GM19025 (cell line): ENCODE results near the gene RNF223.
"Not testable (repeated sequence)": the region's sequence is repeated elsewhere in the genome, so short reads cannot be mapped to it uniquely, and the experiment has no call there.

Experiments used
- ATAC-seq: cut with Tn5 transposase; IDR thresholded peaks from one replicate; pipeline ENCODE4 v1.9.1; 2021; ENCODE audit warnings: mild to moderate bottlenecking, low read depth, moderate library complexity; ENCODE audit not compliant: unreplicated experiment

Gene RNF223

DNA sequence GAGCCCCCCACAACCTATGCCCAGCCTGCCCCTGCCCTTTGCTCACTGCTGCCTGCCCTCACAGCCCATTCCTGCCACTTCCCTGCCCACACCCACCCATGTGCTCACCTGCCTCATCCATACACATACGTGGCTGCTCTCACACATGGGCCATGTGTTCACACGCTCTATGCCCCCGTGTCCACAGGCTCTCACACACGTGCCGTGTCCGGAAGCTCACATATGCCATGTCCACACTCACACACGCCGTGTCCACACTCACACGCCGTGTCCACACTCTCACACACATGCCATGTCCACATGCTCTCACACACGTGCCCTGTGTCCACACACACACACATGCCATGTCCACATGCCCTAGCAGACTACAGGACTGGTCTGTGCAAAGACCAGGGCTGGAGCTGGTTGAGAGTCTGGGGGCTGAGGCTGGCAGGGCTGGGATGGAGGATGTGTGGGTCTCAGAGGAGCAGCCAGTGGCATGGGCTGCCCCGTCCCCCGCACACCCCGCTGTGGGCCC, 583 bp upstream of the RNF223 start:
- ATAC-seq: no peak

DNA sequence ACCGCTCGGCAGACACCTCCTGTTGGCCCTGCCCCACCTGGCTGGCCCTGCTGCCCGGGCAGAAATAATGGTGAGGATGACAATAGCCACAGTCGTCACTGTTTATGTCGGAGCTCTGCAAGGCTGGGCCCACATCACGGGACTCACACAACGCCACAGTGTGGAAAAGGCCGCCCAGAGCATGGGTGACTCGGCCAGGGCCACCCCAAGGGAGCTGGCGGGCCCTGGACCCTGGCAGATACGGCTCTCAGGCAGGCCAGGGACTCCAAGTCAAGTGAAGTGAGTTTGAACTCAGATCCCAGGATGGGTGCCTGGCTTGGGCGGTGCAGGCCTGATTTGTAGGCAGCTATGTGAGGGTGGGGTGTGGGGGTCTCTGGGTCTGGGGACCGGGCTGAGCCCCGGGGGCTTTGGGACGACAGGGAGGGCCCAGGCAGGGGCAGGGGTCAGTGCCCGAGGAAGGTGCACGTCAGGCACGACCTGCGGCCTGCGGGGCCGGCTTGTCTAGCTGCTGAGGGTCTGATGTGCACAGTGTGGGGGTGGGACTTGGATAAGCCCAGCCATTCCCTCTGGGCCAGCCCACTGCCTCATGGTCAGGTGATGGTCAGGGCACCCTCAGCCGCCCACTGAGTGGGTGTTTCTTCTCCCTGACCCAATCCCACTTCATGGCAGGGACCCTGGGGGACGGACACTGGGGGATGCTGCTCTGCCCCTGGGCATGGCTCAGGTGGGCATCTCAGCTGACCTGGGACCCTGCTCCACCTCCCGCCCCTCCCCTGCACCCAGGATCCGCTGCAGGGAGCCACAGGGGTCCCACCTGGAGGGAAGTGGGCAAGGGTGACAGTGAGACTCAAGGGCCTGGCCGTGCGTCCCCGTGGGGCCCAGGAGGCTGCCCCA, 1.0 kb downstream of the RNF223 start:
- ATAC-seq: no peak

DNA sequence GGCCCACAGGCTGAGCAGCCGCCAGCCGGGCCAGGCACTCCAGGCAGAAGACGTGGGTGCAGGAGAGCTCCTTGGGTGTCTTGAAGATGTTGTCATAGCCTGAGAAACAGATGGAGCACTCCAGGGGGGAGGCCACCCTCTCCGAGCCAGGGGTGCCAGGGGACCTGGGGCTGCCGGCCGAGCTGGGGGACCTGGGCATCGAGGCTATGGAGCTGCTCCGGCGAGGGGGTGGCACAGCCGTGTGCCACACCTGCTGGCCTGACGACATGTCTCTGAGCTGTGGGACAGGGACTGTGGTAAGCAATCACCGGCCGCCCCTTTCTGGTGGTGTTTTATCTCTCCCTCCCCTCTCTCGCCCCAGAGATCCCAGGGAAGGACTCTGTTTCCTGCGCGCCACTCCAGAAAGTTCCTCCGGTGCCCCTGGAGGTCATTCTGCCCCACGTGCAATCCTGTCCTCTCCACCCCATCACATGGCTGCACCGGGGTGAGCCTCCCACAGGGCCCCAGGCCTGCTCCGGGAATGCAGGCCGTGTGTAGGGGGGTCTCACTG, 1.7 kb downstream of the RNF223 start:
- no peak for ATAC-seq

DNA sequence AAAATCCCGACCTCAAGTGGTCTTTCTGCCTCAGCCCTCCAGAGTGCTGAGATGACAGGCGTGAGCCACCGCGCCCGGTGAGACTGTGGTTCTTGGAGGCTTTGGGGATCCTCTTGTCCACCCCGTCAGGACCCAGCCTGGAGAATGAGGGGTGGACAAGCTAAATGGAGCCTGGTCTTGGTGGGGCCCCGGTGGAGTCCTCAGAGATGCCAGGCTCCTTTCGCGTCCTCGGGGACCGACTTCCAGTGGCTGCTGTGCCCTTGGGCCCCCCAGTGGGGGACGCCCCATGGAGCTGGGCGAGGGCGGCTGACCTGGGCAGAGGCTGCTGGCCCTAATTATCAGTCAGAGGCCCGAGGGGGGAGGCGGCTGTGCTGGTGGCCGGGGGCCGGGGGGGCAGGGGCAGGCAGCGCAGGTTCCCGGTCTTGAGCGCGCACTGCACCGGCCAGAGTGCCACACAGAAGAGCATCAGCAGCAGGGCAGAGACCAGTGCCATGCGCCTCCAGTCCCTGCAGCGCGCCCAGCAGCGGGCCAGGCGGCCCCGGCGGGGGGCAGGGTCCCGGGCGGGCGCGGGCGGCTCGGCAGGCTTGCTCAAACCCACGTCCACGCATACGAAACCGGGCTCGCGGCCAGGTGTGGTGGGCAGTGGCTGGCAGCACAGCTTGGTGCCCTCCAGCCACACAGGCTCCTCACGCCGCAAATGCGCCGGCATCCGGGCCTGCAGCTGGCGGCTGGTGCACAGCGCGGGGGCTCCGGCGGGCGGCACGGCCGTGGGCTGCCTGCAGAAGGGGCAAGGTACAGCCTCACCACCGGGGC, 2.4 kb downstream of the RNF223 start:
- no peak for ATAC-seq

DNA sequence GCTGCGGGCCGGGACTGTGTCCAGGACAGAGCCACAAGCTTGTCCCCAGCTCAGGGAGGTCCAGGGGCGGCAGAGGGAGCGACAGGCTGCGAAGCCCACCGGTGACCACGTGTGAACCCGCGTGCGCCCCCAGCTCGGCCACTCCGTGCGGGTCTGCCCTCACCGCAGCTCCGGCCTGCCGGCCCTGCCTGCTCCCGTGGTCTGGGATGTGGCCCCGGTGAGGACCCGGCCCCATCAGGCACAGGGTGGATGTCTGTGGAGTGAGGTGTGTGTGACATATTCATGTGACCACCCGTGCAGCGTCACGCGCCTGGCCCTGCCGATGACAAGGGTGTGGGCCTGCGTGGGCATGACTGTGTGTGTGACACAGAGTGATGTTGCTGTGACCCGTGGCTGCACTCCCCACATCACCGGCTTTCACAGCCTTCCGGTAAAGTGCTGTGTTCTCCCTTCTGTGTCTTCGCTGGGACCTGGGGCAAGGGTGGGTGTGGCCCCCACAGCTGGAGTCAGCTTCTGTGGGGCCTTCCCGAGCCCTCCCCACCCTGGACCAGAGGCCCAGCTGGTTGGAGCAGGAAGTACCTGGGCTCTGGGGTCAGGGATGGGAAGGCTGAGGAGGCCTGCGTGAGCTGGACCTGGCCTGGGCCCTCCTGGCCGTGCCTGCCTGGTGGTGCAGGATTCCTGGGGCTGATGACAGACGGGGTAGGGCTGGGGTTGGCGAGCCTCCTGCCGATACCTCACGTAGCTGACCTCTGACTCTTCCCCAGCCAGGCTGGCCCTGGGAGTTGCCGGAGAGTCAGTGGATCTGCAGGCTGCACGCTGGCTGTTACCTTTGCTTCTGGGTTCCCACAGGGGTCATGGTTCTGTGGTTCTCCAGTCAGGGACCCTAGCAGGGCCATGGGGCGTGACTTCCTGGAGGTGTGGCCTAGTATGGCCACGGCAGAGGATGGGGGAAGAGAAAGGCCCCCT, 4.1 kb downstream of the RNF223 start:
- no peak for ATAC-seq

DNA sequence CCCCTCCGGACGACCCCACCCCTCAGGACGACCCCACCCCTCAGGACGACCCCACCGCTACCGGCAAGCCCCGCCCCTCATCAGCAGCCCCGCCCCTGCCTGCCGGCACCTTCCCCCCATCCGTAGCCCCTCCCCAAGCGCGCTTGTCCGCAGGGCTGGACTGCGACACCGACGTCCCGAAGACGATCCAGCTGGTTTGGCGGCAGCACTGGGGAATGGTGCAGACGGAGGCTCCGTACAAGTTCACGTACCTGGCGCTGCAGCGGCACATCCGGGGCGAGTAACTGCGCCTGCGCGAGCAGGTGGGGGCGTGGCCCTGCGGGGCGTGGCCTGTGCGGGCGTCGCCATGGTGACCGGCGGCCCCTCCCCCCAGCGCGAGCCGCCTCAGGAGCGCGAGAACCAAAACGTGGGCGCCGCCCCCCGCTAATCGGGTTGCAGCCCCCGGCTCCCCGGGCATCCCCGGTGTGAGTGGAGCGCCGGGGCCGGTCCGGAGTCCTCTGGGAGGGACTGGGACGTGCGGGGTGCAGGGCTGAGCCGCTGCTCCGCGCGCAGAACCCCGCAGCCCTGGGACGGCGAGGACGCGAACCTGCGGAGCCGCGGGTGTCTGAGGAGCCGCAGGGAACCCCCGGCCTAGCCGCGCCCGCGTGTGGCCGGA, 4.9 kb downstream of the RNF223 start:
- ATAC-seq: peak; percentile 50

DNA sequence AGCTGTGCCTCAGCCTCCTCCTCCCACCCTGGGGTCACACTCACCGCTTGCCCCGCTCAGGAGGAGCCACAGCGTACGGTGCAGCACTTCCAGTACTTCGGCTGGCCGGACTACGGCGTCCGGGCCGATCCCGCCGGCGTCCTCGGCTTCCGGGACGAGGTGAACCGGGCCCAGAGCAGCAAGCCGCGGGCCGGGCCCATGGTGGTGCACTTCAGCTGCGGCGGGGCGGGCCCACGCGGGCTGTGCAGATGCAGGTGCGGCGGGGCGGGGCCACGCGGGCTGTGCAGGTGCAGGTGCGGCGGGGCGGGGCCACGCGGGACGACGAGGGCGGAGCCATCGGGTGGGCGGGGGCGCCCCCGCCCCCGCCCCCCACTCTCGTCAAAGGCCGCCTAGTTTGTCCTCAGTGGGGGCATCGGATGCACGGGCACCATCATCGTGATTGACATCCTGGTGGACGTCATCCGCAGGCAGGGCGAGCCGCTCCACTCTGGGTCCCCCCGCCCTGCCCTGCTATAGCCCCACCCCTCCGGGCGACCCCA, 5.5 kb downstream of the RNF223 start:
- no peak for ATAC-seq

DNA sequence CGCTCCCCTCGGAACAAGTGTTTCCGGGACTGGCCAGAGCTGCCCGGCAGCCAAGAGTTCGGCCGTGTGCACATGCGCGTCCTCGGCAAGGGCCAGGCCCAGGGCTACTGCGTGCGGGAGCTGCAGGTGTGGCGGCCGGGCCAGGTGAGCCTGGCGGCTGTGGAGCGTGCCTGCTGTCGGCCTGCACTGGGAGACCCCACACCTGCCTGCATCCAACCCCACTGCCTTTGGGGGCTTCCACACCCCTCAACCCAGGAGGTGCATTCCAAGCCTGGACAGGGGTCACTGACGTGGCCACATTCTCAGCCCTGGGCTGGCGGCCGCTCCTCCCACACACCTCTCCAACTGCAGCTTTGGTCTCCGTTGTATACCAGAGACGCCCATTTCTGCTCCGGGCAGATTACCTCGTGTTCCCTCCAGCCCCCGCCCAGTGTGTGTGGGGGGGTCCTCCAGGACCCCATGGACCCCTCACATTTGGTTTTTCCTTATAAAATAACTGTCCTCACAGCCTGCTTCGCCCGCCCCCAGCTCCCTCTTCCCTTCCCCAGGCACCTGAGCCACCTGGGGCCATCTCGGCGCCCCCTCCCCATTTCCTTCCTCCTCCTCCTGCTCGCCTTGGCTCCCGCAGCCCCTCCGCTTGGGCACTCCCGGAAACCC, 6.1 kb downstream of the RNF223 start:
- no peak for ATAC-seq

DNA sequence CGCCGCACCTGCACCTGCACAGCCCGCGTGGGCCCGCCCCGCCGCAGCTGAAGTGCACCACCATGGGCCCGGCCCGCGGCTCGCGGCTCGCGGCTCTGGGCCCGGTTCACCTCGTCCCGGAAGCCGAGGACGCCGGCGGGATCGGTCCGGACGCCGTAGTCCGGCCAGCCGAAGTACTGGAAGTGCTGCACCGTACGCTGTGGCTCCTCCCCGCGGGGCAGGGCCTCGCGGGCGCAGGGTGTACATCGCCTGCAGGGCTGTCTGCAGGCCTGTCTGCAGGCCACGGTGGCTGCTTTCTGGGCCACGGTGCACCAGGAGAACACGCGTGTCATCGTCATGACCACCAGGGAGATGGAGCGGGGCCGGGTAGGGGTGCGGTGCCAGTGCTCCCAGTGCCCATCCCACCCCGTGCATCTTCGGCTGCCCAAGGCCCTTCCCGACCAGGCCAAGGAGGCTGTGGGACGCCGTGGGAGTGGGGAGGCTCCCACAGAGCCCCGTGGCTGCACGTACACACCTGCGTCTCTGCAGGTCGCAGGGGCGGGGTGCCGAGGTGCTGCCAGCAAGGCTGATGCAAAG, 6.7 kb downstream of the RNF223 start:
- no peak for ATAC-seq

DNA sequence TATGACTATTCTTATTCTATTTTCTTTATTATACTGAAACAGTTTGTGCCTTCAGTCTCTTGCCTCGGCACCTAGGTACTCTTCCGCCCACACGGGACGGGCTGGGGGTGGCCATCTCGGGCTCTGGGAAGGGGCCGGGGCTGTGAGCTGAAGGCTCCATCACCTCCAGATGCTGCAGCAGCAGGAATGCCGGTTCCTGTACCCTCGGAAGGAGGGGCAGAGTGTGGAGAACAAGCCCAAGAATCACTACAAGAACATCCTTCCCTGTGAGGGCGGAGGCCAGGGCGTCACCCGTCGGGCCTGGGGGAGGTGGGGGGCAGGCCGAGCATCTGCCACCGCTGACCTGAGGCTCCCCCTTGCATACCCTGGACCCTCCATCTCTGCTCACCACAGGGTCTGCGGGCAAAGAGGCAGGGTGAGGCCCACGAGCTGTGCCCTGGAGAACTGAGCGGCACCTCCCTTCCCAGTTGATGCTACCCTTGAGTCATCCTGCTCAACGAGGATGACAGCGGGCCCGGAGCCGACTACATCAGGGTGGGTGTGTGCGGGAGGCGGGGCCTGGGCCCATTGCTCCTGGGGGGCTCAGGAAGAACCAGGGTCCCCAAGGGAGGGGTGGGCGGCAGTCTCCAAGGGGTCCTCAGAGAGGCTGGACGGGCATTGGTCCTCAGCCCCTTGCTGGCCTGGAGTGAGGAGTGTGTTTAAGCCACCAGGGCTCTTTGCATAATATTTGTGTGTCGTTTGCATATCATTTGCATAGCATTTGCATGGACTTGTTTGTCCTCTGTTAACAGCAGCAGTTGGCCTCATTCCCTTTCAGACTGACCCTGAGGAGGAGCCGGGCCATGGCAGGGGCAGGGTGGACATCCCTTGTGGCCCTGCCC, 7.5 kb downstream of the RNF223 start:
- no peak for ATAC-seq

DNA sequence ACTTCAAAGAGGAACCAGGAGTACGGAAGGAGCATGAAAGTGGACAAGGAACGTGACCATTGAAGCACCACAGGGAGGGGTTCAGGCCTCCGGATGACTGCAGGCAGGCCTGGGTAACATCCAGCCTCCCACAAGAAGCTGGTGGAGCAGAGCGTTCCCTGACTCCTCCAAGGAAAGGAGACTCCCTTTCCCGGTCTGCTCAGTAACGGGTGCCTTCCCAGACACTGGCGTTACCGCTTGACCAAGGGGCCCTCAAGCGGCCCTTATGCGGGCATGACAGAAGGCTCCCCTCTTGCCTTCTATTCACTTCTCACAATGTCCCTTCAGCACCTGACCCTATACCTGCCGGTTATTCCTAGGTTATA, 8.2 kb downstream of the RNF223 start:
- not testable (repeated sequence) for ATAC-seq

DNA sequence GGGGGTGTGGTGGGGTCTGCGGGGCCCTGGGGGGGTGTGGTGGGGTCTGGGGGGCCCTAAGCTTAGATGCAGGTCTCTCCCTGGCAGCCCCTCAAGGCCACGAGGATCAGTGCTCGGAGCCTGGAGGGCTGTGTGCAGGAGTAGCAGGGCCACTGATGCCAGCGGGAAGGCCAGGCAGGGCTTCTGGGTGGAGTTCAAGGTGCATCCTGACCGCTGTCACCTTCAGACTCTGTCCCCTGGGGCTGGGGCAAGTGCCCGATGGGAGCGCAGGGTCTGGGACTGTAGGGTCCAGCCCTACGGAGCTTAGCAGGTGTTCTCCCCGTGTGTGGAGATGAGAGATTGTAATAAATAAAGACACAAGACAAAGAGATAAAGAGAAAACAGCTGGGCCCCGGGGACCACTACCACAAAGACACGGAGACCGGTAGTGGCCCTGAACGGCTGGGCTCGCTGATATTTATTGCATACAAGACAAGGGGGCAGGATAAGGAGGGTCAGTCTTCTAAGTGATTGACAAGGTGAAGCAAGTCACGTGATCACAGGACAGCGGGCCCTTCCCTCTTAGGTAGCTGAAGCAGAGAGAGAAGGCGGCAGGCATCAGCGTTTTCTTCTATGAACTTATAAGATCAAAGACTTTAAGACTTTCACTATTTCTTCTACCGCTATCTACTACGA, 8.7 kb downstream of the RNF223 start:
- ATAC-seq: no peak

DNA sequence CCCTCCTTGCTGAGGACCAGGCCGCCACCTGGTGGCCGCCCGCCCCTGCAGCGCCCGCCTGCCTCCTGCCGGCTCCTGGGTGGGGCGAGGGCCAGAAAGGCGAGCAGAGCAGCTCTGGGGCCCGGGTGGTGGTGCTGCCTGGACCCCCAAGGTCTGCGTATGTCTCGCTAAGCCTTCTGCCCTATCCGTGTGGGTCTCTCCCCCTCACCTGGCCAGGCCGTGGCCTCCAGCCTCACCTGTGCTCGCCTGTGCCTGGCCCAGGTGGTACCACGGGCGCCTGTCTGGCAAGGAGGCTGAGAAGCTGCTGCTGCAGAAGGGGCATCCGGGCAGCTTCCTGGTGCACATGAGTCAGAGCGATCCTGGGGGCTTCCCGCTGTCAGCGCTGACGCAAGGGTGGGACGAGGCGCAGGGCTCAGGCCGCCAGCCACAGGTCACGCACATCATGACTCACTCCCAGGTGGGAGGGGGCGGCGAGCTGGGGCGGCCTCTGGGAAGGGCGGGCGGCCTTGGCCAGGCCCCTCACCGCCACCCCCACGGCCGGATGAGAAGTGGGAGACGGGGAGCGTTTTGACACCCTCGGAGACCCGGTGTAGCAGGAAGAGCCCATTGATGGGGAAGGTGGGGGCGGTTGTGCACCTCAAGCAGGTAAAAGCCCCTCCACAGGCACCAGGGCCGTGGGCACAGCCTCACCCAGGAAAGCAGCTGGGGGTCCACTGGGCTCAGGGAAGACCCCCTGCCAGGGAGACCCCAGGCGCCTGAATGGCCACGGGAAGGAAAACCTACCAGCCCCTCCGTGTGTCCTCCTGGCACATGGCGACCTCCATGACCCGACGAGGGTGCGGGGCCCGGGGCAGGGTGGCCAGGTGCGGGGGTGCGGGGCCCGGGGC, 9.9 kb downstream of the RNF223 start:
- peak; percentile 40 for ATAC-seq

DNA sequence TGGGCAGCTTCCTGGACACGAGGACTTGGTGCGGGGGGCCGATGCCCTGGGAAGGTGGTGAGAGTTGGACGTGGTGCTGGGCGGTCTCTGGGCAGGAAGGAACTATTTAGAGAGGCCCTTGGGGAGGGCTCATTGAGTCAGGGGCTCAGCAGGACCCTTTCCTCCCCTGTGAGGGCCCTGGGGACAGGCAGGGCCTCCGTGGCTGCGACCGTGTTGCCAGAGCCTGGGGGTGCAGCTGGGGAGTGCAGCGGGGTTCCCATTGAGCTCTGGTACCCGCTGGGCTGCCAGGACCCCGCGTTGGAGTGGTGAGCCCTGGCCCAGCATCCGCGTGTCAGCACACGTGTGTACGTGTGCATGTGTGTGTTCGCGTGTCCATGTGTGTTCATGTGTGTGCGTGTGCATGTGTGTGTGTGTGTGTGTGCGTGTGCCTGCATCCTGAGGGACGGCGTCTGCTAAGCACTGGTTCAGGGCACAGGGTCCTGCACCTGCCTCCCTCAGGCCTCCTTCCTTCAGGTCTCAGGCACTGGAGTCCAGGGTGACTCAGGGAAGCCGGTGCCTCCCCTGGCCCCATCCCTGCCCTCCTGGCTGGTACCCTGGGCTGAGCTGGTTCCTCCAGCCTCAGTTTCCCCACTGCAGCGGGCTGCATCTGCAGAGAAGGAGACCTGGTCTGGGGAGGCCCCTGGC, 10.7 kb downstream of the RNF223 start:
- ATAC-seq: no peak

DNA sequence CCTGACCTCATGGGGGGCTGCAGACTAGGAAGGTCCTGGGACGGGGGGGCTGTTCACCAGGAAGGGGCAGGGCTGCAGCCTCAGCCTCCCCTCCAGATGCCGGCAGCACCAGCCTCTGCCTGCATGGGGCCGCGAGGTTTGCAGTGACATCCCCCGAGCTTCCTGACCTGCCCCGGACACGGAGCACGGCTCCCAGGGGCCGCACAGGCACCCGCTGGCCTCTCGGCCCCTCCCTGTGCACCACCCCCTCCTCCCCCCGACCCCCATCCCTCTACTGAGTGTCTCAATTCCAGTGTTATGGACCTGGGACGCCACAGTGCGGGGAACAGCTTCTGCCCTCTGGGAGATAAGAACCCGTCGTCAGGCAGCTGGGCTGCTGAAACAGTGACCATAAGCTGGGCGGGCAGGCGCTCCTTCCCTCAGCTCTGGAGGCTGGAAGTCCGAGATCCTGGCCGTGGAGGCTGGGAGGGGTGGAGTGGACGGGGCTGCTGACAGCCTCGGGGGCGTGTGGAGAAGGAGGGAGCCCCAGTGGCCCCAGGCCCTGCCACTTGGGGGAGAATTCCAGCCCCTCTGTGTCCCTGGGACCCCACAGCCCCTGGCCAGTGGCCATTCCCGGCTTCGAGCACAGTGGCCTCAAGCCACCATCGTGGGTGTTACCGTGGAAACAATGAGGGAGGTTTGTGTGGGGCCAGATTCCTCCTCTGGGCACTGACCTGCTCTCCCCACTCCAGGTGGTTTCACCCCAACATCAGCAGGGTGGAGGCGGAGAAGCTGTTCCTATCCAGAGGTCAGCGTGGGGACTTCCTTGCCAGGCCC, 11.6 kb downstream of the RNF223 start:
- ATAC-seq: no peak
